ENCODE results near the gene BDKRB2.

The BDKRB2 gene

DNA sequence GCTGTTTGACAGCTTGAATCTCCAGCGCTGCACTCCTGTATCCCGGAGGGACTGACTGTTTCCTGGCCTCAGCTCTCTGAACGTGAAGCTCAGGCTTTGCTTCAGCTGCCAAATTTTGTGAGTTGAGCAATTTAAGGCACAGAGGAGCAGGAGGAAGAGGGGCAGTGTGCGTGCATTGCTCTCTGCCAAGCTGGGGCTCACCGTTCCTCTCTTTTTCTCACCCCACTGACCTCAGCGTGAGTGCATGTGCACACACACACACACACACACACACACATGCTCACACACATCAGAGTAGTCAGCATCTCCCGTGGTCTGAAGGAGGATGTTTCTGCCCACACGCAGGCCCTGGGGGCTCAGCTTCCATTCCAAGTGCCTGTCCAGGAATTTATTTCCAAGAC is 27.8 kb upstream of the BDKRB2 start:
- no peak for DNase-seq

DNA sequence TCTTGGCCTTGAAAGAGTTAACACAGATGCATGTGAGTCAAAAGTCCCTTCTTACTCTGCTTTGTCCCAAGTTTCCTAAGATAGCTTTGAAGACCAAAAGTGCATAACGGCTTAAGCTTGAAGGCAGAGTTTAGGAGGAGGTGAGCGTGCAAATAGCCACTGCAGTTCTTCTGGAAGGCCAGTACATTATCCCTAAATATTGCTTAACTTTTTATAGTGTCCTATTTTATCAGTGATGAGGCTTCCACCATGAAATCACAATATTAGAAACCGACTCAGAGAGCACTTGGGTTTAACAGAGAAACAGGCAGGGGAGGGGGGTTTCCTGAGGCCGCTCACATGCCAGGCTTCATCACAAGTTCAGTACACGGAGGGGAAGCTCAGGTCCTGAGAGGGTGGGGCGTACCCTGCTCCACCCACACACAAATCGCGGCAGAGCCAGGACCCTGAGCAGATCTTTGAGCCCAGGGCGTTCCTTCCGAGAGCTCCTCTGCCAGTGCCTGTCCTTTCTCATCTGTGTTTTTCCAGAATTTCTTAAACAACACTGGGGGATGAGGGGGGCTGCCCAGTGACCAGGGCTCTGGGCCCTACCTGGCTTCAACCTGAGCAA is 26.8 kb upstream of the BDKRB2 start:
- no peak for DNase-seq

DNA sequence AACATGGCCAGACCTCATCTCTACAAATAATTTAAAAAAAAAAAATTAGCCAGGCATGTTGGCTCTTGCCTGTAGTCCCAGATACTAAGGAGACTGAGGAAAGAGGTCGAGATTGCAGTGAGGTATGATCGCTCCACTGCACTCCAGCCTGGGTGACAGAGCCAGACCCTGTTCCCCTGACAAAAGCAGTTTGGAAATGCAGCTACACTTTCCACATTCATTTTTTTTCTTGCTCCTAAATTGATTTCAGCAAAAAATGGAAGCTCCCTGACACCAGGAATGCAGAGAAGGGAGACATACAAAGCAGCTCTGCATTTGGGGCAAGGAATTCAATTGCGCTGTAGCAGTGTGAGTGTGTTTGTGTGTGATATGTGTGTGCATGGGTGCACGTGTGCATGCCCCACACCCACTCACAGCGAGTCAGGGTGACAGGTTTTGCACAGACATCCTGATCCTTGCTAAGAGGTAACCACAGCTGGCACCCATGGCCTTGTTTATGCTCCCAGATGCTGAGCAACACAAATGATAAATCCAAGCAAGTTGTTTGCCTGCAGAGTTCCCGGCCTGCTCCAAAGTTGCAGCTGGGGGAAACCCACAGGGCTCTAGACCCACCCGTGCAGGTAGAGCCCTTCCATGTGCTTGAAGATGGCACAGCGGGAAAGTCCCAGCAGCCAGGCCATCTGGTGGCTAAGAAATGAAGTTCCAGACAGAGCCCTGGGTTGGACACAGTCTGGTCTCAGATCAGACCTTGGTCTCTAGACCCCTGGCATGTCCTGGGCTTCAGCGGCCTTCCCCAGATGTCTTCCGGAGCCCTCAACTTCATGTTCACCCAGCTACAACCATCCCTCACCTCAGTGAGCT is 25.9 kb upstream of the BDKRB2 start:
- no peak for DNase-seq

DNA sequence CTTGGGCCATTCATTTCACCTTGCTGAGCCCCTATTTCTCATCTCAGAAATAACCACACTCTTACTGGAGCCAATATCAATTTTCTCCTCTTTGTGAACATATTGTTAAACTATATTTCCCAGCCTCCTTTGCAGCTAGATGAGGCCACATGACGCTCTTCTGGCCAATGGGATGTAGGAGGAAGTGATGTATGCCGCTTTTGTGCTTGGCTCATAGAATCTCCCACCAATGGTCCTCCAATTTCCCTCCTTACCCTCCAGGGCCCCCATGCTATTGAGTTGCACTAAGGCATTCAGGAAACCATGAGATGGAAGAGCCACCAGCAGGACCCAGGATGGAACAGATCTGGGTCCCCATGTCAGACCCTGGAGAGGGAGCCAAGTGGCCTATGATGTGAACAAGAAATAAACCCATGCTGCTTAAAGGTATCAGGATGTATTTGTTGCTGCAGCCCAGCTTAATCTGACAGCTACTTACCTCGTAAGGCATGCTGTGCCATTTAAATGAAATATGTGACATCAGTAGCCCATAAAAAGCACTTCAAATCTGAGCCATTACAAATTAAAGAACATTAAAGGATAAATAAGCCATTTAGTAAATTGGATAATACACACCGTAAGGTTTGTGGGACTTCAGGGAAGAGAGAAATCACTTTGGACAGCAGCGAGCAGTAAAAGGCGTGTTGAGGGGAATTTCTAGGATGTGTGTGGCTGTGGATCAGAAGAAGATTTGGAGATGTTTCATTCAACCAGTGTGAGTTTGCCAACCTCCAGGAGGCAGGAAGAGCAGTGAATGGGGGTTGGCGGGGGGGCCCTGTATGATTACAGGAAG is 24.4 kb upstream of the BDKRB2 start:
- DNase-seq: no peak

DNA sequence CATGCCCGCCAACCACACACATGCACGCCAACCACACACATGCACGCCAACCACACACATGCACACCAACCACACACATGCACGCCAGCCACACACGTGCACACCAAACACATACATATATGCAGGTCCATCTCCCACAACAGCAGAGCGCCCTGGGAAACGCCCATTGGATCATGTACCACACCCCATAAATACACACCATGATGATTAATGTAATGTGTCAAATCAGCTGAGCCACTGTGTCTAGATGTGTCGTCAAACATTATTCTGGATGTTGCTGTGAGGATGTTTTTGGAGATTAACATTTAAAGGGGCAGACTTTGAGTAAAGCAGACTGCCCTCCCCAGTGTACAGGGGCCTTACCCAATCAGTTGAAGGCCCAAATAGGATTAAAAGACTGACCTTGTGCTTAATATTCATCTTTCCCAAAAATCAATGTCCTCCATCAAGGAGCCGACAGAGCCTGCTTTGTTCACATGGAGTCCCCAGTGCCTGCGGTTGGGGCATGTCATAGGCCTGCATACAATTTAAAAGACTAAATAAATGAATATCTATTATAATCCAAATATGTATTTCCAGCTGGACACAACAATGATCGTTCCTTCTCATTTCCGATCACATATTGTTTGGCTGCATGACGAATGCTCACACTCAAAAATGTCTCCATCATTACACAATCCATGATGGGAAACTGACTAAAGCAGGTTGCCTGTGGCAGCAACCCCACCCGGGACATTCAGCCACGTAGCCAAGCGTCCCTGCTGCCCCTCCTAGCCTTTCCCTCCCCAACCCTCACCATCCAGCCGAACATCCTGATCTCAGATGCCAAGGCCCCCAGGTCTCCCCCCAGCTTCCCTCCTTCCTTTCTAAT is 23.2 kb upstream of the BDKRB2 start:
- DNase-seq: no peak

DNA sequence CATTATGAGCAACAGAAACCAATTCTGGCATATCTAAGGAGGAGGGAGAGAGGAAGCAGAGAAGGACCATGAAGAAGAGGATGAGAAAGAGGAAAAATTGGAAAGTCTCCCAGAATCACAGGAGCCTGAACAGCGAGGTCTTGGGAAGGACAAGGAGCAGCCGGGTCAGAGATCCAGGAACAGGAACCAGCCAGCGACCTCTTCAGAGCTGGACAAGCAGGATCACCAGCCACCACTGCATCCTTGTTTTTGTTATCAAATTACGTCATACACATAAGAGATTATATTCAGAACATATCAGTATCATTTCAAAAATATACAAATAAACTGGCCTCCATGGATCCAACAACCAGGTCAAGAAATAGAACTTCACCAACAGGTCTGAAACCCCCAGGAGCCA is 22.1 kb upstream of the BDKRB2 start:
- DNase-seq: no peak

DNA sequence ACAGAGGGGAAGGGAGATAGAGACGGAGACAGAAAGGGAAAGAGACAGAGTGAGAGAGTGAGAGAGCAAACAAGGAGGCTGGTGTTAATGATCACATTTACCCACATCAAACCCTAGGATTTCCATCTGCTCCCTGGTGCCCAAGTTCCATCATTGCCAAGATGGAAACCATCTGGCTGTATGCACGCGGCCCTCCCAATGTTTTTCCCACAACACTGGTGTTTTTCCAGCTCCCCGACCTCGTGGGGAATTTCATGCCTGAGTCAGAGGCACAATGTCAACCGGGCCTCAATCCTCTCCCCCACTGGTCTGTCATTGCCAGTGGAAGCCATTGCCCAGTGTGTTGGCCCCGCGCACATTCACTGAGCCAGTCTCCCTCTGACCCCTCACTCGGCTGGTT is 19.9 kb upstream of the BDKRB2 start:
- DNase-seq: no peak

DNA sequence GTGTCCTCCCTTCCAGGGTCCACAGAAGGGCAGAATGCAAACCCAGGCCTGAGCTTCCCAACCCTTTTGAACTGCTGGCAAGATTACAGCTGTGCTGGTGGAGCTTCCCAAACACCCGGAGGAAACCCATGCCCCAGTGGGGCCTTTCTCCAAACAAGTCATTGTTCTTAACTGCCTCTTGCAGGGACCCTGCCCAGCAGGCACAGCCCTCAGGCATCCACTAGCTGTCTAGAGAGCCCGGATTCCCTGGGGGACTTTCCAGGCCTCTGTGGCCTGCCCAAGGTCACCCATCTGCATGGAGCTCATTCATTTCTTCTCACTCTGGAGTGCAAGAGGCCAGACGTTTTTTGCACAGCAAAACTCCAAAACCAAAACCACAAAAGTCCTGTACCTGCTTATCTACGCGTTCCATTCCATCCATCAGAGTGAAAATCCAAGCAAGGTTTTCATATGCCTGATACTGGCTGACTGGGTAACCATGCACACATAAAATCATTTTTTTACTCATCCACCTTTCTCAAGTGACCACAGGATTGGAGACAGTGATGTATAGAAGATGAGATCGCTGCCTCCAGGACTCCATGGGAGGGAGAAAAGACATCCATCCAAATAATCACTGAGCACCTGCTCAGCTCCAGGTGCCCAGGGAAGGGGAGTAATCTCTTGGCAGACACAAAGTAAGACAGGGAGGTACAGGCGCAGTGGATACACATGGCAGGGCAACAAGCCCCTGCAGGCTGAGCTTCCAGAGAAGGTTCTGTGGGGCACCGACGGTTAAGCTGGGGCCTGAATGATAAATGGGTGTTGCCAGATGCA is 17.2 kb upstream of the BDKRB2 start:
- DNase-seq: no peak

DNA sequence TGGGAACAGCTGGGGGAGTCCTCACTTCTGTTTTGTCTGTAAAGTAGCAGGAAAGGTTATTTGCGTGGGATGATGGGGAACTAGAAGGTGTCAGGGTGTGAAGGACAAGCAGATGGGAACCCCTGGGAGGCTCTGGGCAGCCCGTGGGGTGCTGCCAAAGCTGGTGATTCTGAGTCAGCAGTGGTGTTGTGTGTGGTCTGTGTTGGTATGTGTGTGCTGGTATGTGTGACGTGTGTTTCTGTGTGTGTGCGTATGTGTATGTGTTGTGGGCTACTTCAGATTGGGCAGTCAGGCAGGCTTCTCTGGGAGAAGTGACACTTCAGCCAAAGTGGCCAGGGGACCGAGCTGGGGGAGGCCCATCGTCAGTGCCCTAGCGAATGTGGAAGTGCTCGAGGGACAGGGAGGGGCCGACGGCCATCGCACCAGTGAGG is 15.3 kb upstream of the BDKRB2 start:
- DNase-seq: no peak

DNA sequence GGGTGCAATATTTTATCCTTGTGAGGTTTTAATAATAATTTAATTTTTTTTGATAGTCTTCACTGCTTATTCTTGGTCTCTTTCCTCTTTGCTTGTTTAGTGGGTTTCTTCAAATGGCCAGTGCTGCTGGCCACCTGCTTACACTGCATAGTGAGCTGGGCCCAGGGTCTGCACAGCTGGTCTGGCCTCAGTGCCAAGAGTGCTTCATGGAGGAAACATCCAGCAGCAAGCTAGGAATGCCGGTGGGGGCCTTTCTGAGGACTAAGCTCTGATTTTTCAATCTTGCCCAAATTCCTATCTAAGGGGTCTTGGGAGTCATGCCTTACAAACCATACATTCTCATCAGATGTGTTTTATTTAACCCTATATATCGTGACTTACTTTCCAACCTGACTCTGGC is 13.3 kb upstream of the BDKRB2 start:
- no peak for DNase-seq

DNA sequence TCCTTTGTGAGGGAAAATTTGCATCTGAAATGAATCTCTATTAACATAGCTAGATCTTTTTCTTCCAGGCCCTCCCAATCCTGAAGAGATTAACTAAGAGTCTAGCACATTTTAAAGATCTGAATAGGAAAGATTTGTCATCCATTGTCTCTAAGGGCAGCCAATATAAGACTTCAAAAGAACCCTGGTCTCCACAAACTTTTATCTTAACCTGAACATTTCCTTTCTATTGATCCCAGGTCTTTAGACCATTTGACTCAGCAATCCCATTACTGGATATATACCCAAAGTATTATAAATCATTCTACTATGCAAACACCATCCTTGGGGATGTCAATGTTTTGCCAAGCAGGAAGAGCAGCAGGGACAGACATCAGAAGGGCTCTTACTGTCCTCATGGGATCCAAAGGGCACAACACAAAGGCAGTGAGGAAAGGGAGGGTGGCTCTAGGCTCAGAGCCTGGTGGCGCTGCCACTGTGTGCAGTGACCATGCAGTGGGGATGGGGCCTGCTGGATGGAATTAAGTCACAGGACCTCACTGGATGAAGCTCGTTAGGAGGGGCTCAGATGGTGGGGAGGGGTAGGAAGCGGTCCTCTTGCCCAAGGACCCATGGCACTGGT is 12.7 kb upstream of the BDKRB2 start:
- no peak for DNase-seq

DNA sequence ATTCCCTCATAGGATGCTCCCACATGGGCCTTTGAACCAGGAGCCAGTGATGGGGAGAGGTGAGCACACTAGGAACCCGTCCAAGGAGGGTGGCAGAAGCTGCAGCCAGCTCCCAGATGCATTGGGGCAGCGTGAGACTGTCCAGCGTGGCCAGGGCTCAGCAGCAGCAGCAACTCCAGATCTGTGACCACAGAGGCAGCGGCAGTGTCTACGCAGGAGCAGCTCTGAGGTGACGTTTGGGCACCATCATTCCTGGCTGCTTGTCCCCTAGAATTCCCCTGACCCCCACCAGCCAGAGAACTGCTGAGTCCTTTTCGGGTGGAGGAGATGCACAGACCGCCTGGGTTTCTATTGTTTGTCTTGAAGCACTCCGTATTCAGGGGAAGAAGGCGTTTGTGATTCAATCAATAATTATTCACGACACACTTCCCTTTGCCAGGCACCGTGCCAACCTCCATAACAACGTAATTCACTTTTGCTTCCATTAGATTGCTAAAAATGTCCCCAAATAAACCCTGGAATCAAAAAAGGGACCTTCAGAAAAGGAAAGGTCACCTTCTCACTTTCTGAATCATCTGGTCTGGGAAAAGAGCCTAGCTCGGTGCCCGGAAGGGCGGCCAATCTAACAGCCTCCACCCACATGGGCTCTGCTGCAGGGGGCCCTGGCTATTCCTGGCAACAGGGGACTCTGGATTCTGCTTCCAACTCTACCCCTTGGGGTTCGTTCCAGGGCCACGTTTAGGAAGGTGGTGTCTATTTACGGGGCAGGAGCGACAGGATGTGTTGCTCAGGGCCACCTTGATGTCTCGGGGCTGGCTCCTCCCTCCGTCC is 11.4 kb upstream of the BDKRB2 start:
- no peak for DNase-seq

DNA sequence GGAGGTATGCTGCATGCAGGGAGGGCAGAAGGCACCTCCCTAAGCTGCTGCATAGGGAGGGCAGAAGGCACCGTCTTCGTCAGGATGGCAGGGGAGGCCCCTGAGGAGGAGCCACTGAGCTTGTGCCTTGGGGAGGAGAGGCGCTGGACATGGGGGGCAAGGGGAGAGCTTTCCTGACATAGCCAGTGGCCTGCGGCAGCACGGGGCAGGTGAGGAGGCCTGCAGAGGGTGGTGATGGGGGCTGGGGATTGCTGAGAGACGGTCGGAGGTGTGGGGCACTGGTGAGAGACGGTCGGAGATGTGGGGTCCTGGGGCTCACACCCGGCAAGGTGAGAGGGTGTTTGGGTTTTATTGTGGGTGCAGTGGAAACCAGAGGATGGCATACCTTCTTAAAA is 10.4 kb upstream of the BDKRB2 start:
- DNase-seq: no peak

DNA sequence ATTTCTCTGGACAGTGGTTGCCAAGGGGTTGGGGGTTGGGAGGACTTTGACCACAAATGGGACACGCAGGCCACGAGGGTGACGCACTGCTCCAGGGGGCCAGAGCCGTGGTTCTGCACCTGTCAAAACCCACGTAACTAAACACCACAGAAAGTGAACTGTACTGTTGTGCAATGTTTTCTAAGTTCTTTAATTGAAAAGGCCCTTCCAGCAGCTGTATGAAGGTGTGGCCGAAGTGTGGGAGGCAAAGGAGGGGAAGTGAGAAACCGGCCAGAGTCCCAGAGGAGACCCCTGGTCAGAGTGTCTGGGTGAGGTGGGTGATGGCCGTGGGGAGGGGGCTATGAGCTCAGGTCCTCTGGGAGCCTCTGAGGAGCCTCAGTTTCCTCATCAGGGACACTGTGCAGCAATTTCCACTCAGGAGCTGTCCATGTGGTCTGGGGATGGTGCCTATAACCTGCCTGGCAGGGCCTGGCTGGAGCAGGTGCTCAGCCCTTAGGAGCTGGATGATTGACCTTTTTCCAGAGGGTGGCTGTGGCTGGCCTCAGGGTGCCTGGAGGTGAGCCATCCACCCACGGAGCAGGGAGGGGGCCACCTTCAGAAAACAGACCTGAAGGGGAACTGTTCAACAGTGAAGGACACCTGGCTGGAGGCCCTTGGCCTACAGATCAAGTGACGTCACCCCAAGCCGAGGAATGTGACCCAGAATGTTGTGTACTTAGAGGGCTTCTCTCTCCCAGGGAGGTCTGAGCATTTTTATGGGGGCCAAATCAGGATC is 9.8 kb upstream of the BDKRB2 start:
- no peak for DNase-seq

DNA sequence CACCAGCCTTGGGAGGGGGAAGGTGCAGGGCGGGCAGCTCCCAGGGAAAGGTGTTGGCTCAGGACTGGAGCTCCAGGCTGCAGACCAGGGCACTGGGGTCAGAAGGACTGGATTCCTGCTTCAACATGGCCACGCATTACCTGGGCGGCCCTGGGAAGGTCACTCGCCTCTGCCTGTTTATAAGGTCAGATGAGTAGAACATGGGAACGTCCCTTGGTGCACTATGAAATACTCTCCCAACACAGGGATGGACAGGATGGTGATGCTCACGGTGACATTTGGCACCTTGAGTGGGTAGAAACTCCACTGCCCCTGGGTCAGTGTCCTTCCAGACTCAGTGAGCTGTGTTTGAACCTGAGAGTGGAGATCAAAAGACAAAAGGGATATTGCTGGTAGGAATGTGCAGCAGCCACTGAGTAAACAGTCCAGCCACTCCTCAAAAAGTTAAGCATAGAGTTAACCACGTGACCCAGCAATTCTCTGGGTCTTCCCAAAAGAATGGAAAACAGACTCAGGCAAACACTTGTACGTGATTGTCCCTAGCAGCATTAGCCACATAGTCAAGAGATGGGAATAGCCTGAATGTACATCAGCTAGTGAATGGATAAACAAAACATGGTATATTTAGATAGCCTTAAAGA is 9.1 kb upstream of the BDKRB2 start:
- DNase-seq: no peak

DNA sequence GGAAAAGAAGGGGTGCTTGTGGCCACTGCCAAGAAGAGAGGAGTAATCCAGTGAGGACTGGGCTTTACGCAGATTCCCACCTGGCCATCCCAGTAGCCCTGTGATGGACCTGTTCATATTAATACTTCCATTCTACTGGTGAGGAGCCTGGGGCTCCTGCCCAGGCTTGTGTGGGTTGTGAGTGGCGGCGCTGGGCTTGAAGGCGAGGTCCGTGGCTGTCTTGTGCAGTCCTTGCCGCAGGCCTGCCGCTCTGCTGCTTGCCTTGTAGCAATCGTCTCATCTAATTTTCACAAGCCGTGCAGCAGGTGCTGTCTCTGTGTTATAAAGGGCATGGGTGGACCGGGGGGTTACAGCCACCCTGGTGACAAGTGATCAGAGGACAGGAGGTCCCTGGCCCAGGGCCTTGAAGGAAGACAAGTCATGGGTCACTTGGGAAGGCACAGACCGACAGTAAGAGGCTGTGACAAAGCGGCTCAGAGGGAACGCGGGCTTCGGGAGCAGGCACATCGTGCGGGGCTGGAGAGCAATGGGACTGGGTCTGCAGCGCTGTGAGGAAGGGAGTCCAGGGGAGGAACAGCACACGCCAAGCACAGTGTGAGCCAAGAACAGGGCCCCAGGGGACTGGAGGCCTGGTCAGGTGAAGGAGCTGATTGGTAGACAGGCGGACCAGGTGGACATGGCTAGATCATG is 7.3 kb upstream of the BDKRB2 start:
- DNase-seq: no peak

DNA sequence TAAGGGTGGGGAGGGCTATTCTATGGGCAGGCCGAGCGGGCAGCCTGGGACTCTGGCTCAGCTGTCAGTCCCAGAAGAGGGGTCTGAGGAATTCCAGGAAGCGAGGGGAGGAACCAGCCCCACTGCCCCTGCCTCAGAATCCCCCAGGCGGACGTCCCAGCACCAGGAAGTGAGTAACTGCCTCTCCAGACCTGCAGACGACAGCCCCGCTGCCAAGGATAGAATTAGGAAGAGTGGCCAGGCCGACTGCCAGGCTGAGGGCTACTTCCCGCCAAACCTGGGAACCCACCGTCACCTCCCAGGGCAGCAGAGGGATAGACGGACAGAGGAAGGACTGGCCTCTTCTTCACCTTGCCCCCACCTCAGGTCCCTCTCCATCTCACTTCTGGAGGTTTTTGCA is 6.7 kb upstream of the BDKRB2 start:
- DNase-seq: no peak

DNA sequence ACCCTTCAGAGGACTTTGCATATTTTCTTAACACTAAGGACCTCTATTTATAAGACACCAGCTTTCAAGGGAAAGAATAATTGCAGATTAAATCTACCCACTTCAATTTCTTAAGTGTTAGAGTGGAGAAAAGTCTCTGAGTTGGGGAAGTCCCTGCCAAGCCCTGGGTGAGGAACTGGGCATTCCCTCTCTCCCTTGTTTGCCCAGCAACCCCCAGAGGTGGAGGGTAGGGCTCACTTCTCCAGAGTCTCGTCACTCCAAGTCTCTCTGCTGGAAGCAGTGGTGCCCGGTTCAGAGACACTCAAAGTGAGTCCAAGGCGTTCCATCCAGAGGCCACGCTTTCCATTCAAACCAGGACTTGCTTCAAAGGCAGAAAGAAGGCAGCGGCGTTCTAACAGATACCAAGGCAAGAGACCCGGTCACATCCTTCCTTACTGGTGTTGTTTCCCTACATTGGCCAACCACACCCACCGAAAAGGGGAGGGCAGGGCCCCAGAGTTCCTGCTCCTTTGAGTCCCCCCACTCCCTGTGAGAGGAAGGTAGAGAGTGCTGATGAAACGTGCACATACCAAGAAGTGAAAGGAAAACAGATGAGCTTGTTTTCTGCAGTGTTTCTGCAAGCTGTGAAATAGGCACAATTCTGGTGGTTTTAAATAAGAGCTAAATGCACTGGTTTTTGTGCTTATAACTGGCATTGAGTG is 6.1 kb upstream of the BDKRB2 start:
- no peak for DNase-seq

All from NCI-H2081 (cell line).